A549 (cell line): ENCODE data around the gene PYGM.

Source experiments
- POLR2A ChIP-seq: IDR thresholded peaks from 2 replicates; pipeline ENCODE4 v1.6.1; 2012; ENCODE audit warnings: mild to moderate bottlenecking, low read length
- RAD21 ChIP-seq, 2 experiments: fragments of >200 bp in 1 of 2; sonication (Bioruptor Twin) in 1 of 2; formaldehyde crosslinking in 1 of 2; IDR thresholded peaks in 1 of 2; conservative IDR thresholded peaks in 1 of 2; 2 replicates in 1 of 2; 3 replicates in 1 of 2; pipeline ENCODE4 v1.6.1; 2012 to 2018; ENCODE audit warnings: inconsistent platforms in 1 of 2
- RFX5 ChIP-seq: fragments of 450-650 bp; IDR thresholded peaks from 2 replicates; pipeline ENCODE4 v1.7.1; 2014; ENCODE audit warnings: antibody characterized with exemption, mild to moderate bottlenecking, moderate library complexity

- TF ChIP-seq RAD21 (conservative IDR thresholded peaks at IDR 0.05 in 1 of 2, IDR thresholded peaks at IDR 0.05 in 1 of 2) (no peak), RFX5 (no peak), POLR2A (no peak)
Measured at GRCh38 chr11:64715110-64715509, 44.7 kb downstream of the PYGM start.
